H1 (cell line): ENCODE results near the gene PPP1R3G. TPM values are rescaled to one million over a fixed set of nuclear protein-coding genes. Genes with fewer than 3 reads are reported as not detected.

Experiments
- CTCF ChIA-PET: fragments of 300-600 bp; sonication (Branson Sonifier 250); formaldehyde crosslinking; loops from one replicate; lab custom pipeline; 2021; ENCODE audit not compliant: partially characterized antibody; lab: Charles Lee
- POLR2A ChIA-PET: fragments of 300-600 bp; sonication (Branson Sonifier 250); formaldehyde crosslinking; loops from one replicate; lab custom pipeline; 2021; ENCODE audit warnings: inconsistent platforms; ENCODE audit not compliant: partially characterized antibody; lab: Charles Lee
- DNase-seq, 2 experiments: peaks; one replicate each; pipeline versions ENCODE4 v3.0.0 to v3.0.0-alpha.2; 2010 to 2022; ENCODE audit warnings: low spot score in 2 of 2, low read depth in 1 of 2, mixed read lengths in 1 of 2
- FAIRE-seq: peaks from 2 replicates; lab custom pipeline; 2011; peaks lifted over from hg19 to GRCh38; lab: Jason Lieb, UNC
- H2AFZ ChIP-seq: 2 replicates; pipeline ENCODE4 v1.8.1; 2012; ENCODE audit warnings: low read length, inconsistent platforms
- H2AK5ac ChIP-seq: 2 replicates; pipeline ENCODE4 v1.6.1; 2013; ENCODE audit warnings: low read depth, low read length
- H2BK120ac ChIP-seq: replicated peaks from 2 replicates; pipeline ENCODE3; 2013; ENCODE audit warnings: low read depth, low read length, inconsistent platforms
- H2BK12ac ChIP-seq: 2 replicates; pipeline ENCODE4 v1.6.1; 2013; ENCODE audit warnings: low read depth, low read length
- H2BK15ac ChIP-seq: 2 replicates; pipeline ENCODE4 v1.6.1; 2013; ENCODE audit warnings: low read length
- H2BK20ac ChIP-seq: 2 replicates; pipeline ENCODE4 v1.6.1; 2013; ENCODE audit warnings: low read length
- H2BK5ac ChIP-seq: 2 replicates; pipeline ENCODE4 v1.6.1; 2013; ENCODE audit warnings: low read depth, low read length
- H3K14ac ChIP-seq: 2 replicates; pipeline ENCODE4 v1.6.1; 2013; ENCODE audit warnings: inconsistent platforms; ENCODE audit not compliant: insufficient read length
- H3K18ac ChIP-seq: 2 replicates; pipeline ENCODE4 v1.6.1; 2013; ENCODE audit warnings: low read length; ENCODE audit errors: extremely low read depth
- H3K23ac ChIP-seq: 2 replicates; pipeline ENCODE4 v1.6.1; 2013; ENCODE audit warnings: inconsistent platforms; ENCODE audit not compliant: insufficient read length
- H3K23me2 ChIP-seq: 2 replicates; pipeline ENCODE4 v1.6.1; 2013; ENCODE audit warnings: low read depth, low read length
- H3K27ac ChIP-seq: 2 replicates; pipeline ENCODE4 v1.6.1; 2011; ENCODE audit warnings: low read depth, low read length, inconsistent platforms
- H3K27me3 ChIP-seq, 4 experiments: replicated peaks in 1 of 4; 1 replicate in 1 of 4; 2 replicates in 3 of 4; pipeline versions ENCODE4 v1.6.1 to v1.8.1; 2011 to 2013; ENCODE audit warnings: low read length in 3 of 4, mild to moderate bottlenecking in 3 of 4, inconsistent platforms in 2 of 4, mixed read lengths in 2 of 4, moderate library complexity in 1 of 4; ENCODE audit not compliant: control insufficient read depth in 3 of 4, insufficient read depth in 3 of 4; ENCODE audit errors: extremely low read depth in 1 of 4
- H3K36me3 ChIP-seq, 4 experiments: 2 replicates each; pipeline versions ENCODE4 v1.6.1 to v1.8.1; 2011 to 2013; ENCODE audit warnings: mild to moderate bottlenecking in 4 of 4, low read length in 3 of 4, moderate library complexity in 2 of 4, control low read depth in 1 of 4, inconsistent platforms in 1 of 4; ENCODE audit not compliant: insufficient read depth in 4 of 4, control insufficient read depth in 2 of 4
- H3K4ac ChIP-seq: replicated peaks from 2 replicates; pipeline ENCODE3; 2013; ENCODE audit warnings: low read length, low read depth, mixed read lengths, inconsistent platforms; ENCODE audit not compliant: insufficient read length
- H3K4me1 ChIP-seq, 4 experiments: replicated peaks in 1 of 4; 1 replicate in 1 of 4; 2 replicates in 3 of 4; pipeline versions ENCODE4 v1.6.1 to v1.8.1; 2011 to 2013; ENCODE audit warnings: low read length in 3 of 4, inconsistent platforms in 2 of 4, mixed read lengths in 1 of 4; ENCODE audit not compliant: insufficient read depth in 4 of 4, control insufficient read depth in 3 of 4
- H3K4me2 ChIP-seq, 2 experiments: 2 replicates each; pipeline versions ENCODE4 v1.6.1 to v1.8.1; 2011 to 2013; ENCODE audit warnings: low read depth in 2 of 2, low read length in 2 of 2, control low read depth in 1 of 2, inconsistent platforms in 1 of 2, mild to moderate bottlenecking in 1 of 2; ENCODE audit not compliant: insufficient read depth in 1 of 2
- H3K4me3 ChIP-seq, 4 experiments: fragments of 200-600, 300-600 bp in 1 of 4; sonication (generic), shearing (Covaris generic), sonication (Bioruptor Twin) in 1 of 4; 2 replicates each; pipeline versions ENCODE4 v1.5.1 to v1.8.1; 2011 to 2016; ENCODE audit warnings: low read length in 4 of 4, low read depth in 3 of 4, control low read depth in 2 of 4, inconsistent platforms in 2 of 4, mild to moderate bottlenecking in 2 of 4, mixed read lengths in 1 of 4, moderate library complexity in 1 of 4; ENCODE audit not compliant: insufficient read depth in 2 of 4; ENCODE audit errors: extremely low read depth in 1 of 4
- H3K56ac ChIP-seq: replicated peaks from 2 replicates; pipeline ENCODE3; 2013; ENCODE audit warnings: low read depth, mild to moderate bottlenecking, mixed read lengths, low read length, inconsistent platforms; ENCODE audit not compliant: insufficient read length
- H3K79me1 ChIP-seq: 2 replicates; pipeline ENCODE4 v1.6.1; 2013; ENCODE audit warnings: low read depth, low read length, control low read depth
- H3K79me2 ChIP-seq, 2 experiments: 2 replicates each; pipeline versions ENCODE4 v1.6.1 to v1.8.1; 2012 to 2013; ENCODE audit warnings: low read length in 2 of 2, mild to moderate bottlenecking in 2 of 2, inconsistent platforms in 1 of 2; ENCODE audit not compliant: insufficient read depth in 2 of 2, control insufficient read depth in 1 of 2
- H3K9ac ChIP-seq, 4 experiments: replicated peaks in 1 of 4; 1 replicate in 1 of 4; 2 replicates in 3 of 4; pipeline versions ENCODE4 v1.6.1 to v1.8.1; 2011 to 2013; ENCODE audit warnings: low read depth in 3 of 4, low read length in 3 of 4, control low read depth in 2 of 4, mild to moderate bottlenecking in 2 of 4, moderate library complexity in 2 of 4, inconsistent platforms in 1 of 4; ENCODE audit errors: extremely low read depth in 1 of 4
- H3K9me3 ChIP-seq, 2 experiments: 2 replicates each; pipeline versions ENCODE4 v1.6.1 to v1.8.1; 2012 to 2013; ENCODE audit warnings: mild to moderate bottlenecking in 2 of 2, moderate library complexity in 2 of 2, control low read depth in 1 of 2, inconsistent platforms in 1 of 2, low read depth in 1 of 2, low read length in 1 of 2, mixed read lengths in 1 of 2; ENCODE audit not compliant: insufficient read depth in 2 of 2
- H4K20me1 ChIP-seq, 2 experiments: replicated peaks in 1 of 2; 2 replicates each; pipeline versions ENCODE3 to v1.8.1; 2011 to 2013; ENCODE audit warnings: inconsistent platforms in 2 of 2, low read length in 2 of 2, mild to moderate bottlenecking in 1 of 2; ENCODE audit not compliant: insufficient read depth in 2 of 2, control insufficient read depth in 1 of 2
- H4K5ac ChIP-seq: 2 replicates; pipeline ENCODE4 v1.6.1; 2013; ENCODE audit warnings: low read length, low read depth, mixed read lengths, inconsistent platforms; ENCODE audit not compliant: insufficient read length
- H4K8ac ChIP-seq: 2 replicates; pipeline ENCODE4 v1.8.0; 2013; ENCODE audit warnings: mild to moderate bottlenecking, moderate library complexity, low read length, inconsistent platforms; ENCODE audit not compliant: insufficient read depth; ENCODE audit errors: extremely low read depth
- H4K91ac ChIP-seq: replicated peaks from 2 replicates; pipeline ENCODE3; 2013; ENCODE audit warnings: low read length, mixed read lengths, inconsistent platforms; ENCODE audit not compliant: insufficient read length
- BACH1 ChIP-seq: IDR thresholded peaks from 2 replicates; pipeline ENCODE4 v1.6.1; 2012; ENCODE audit warnings: low read length, improper control_type of control experiment
- CBX5 ChIP-seq: fragments of 300-800, 300-1000 bp; sonication (generic); IDR thresholded peaks from 2 replicates; pipeline ENCODE4 v1.7.1; 2016; ENCODE audit warnings: antibody characterized with exemption, low read length, low read depth
- EZH2 ChIP-seq: fragments of 200-600 bp; sonication (generic); IDR thresholded peaks from 2 replicates; pipeline ENCODE4 v1.7.1; 2012; ENCODE audit warnings: low read depth, mild to moderate bottlenecking, moderate library complexity, low read length, inconsistent platforms; ENCODE audit not compliant: severe bottlenecking
- HDAC2 ChIP-seq, 2 experiments: fragments of 300-600 bp in 1 of 2; sonication (generic) in 1 of 2; IDR thresholded peaks; 2 replicates each; pipeline ENCODE4 v1.6.1; 2011 to 2012; ENCODE audit warnings: low read depth in 2 of 2, low read length in 2 of 2, mild to moderate bottlenecking in 2 of 2, moderate library complexity in 2 of 2, borderline replicate concordance in 1 of 2, inconsistent platforms in 1 of 2
- PHF8 ChIP-seq: fragments of 200-600 bp; sonication (generic); conservative IDR thresholded peaks from 2 replicates; pipeline ENCODE4 v1.7.1; 2012; ENCODE audit warnings: low read depth, mild to moderate bottlenecking, inconsistent platforms, low read length, moderate library complexity
- SP4 ChIP-seq: IDR thresholded peaks from 2 replicates; pipeline ENCODE4 v1.6.1; 2012; ENCODE audit warnings: low read length, inconsistent platforms
- WGBS, 2 experiments: shearing (Covaris generic) in 1 of 2; methylation state at CpG; one replicate each; pipeline versions ENCODE4 v1.1.6 to v1.1.7; 2013 to 2015; ENCODE audit warnings: low lambda C conversion rate in 2 of 2, mixed read lengths in 2 of 2, inconsistent platforms in 1 of 2, low coverage in 1 of 2, missing lambda C conversion rate in 1 of 2; ENCODE audit not compliant: insufficient replicate concordance in 2 of 2, insufficient coverage in 1 of 2, insufficient read length in 1 of 2; ENCODE audit errors: extremely low coverage in 1 of 2, missing lambda C conversion rate in 1 of 2; 5-methylcytosine and 5-hydroxymethylcytosine counted together
- polyA plus RNA-seq, 7 experiments: library from polyadenylated mRNA; depleted of rRNA in 3 of 7; stranded (reverse) in 5 of 7; unstranded in 2 of 7; fragments of >200 nt in 5 of 7; fragments of 200-250 nt in 2 of 7; gene quantifications; 1 replicate in 5 of 7; 2 replicates in 1 of 7; 4 replicates in 1 of 7; pipeline versions ENCODE4 v1.2.1 to v1.2.3, GENCODE V29; 2011 to 2013; ENCODE audit warnings: missing spikeins in 2 of 7, mixed read lengths in 2 of 7
- total RNA-seq: library from RNA; stranded (reverse); fragmentation: NEBNext Ultra II Directional; extraction: Animal tissue kit (Norgen Biotek cat#: 25700); gene quantifications from 2 replicates; pipeline ENCODE4 v1.2.1, GENCODE V29; 2021

Gene PPP1R3G
- total and polyA plus RNA-seq, 2 of the 8 experiments (the other 6 are each of a cell fraction or from before 2014, with no cell fraction given), result 0.03 to 0.09 TPM

DNA sequence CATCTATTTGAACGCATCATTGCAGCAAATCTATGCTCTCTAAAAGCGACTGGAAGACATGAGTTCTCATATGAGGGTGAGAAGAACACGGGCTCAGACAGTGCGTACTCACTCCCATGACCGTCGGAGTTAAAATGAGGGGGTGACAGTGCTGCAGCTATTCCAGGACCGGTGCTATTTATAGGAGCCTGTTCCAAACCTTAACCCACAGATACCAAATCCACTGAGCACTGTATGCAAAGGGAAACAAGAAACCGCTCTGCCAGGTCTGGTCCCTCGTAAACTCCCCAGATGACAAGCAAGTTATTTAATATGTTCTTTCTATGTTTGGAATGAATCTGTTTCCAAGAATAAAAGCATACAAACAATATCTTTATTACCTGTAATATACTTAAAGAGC is 22.9 kb downstream of the PPP1R3G start:
- no peak for FAIRE-seq
- H2AK5ac ChIP-seq, result no peak overlapping the region

More for the DNA sequence above, 22.9 kb downstream of the PPP1R3G start:
- no peak overlapping the region for H2BK120ac ChIP-seq
- H3K9ac ChIP-seq, result no peak overlapping the region
- H3K14ac ChIP-seq, result no peak overlapping the region
- no peak overlapping the region for H4K5ac ChIP-seq
- peaks cover 1 to 2% of the 10 kb centered on the region in 2 experiments for H4K20me1 ChIP-seq
- H3K79me2 ChIP-seq, result no peaks in the 10 kb centered on the region
- no peak overlapping the region for H3K4me3 ChIP-seq
- TF ChIP-seq PHF8 (no peak), BACH1 (no peak), EZH2 (no peak), SP4 (no peak), CBX5 (no peak), HDAC2 (IDR thresholded peaks at IDR 0.05; ENCODE audit: borderline replicate concordance in 1 of 2, low read depth in 2 of 2, low read length in 2 of 2) (no peak)
- 96% methylated on average over 9 of the region's 9 CpGs; no CpG with 5 or more reads in 1 of the 2 experiments for WGBS, 2 experiments
- H2AFZ ChIP-seq, result no peak overlapping the region
- H3K27ac ChIP-seq, result no peak overlapping the region
- H3K27me3 ChIP-seq, result no peaks in the 10 kb centered on the region
- no peak overlapping the region for H4K8ac ChIP-seq
- no peak overlapping the region for H3K4me2 ChIP-seq
- no peak overlapping the region for H2BK12ac ChIP-seq
- no peak overlapping the region for H2BK20ac ChIP-seq
- ChIA-PET CTCF (interaction anchor here (0.8 to 2.2 kb wide), 3 partner anchors 36 to 133 kb away, joined by 3 to 8 read pairs (median 3); no protein-coding TSS in a partner anchor), POLR2A (no interaction called here)
- no peak overlapping the region for H3K4ac ChIP-seq
- no peak overlapping the region for H2BK5ac ChIP-seq
- H3K23ac ChIP-seq, result no peak overlapping the region
- no peaks in the 10 kb centered on the region for H3K9me3 ChIP-seq
- no peak overlapping the region for H3K18ac ChIP-seq
- H3K79me1 ChIP-seq, result no peaks in the 10 kb centered on the region
- H3K4me1 ChIP-seq, result no peaks in the 10 kb centered on the region; a peak in 1 of 7 replicates
- H3K56ac ChIP-seq, result no peak overlapping the region
- H2BK15ac ChIP-seq, result no peak overlapping the region
- no peak overlapping the region for H4K91ac ChIP-seq
- DNase-seq, result no peak
- H3K23me2 ChIP-seq, result no peaks in the 10 kb centered on the region
- no peaks in the 10 kb centered on the region for H3K36me3 ChIP-seq
